Measurements from ENCODE around the gene FTL.
"Not testable (repeated sequence)": the region's sequence is repeated elsewhere in the genome, so short reads cannot be mapped to it uniquely, and the experiment has no call there.

The FTL gene

DNA sequence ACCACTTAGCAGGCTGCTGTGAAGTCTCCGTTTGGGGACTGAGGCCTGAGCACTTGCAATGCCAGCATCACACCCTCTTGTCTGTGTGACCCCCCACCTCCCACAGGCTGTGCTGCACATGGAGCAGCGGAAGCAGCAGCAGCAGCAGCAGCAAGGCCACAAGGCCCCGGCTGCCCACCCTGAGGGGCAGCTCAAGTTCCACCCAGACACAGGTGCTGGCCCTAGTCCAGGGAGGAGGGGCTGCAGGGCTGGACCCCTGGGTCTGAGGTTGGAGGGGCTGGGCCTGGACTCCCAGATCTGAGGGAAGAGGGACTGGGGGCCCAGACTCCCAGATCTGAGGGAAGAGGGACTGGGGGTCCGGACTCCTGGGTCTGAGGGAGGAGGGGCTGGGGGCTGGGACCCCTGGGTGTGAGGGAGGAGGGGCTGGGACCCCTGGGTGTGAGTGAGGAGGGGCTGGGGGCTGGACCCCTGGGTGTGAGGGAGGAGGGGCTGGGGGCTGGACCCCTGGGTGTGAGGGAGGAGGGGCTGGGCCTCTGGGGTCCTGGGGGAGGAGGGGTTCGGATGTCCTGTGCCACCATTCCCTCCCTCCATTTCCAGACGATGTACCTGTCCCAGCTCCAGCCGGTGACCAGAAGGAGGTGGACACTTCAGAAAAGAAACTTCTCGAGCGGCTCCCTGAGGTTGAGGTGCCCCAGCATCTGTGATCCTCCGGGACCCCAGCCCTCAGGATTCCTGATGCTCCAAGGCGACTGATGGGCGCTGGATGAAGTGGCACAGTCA, 43.2 kb upstream of the FTL start:
- TF ChIP-seq, protein P1, sequence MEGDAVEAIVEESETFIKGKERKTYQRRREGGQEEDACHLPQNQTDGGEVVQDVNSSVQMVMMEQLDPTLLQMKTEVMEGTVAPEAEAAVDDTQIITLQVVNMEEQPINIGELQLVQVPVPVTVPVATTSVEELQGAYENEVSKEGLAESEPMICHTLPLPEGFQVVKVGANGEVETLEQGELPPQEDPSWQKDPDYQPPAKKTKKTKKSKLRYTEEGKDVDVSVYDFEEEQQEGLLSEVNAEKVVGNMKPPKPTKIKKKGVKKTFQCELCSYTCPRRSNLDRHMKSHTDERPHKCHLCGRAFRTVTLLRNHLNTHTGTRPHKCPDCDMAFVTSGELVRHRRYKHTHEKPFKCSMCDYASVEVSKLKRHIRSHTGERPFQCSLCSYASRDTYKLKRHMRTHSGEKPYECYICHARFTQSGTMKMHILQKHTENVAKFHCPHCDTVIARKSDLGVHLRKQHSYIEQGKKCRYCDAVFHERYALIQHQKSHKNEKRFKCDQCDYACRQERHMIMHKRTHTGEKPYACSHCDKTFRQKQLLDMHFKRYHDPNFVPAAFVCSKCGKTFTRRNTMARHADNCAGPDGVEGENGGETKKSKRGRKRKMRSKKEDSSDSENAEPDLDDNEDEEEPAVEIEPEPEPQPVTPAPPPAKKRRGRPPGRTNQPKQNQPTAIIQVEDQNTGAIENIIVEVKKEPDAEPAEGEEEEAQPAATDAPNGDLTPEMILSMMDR (IDR thresholded peaks at IDR 0.05; ENCODE audit: low read depth, low read length), result no peak
- no peak for DNase-seq
- no peaks in the 10 kb centered on the region for H3K4me1 ChIP-seq
- no peak overlapping the region for H3K4me3 ChIP-seq (ENCODE audit: low read depth, low read length)
- H3K9me3 ChIP-seq, result no peaks in the 10 kb centered on the region
- no peaks in the 10 kb centered on the region for H3K27me3 ChIP-seq
- H3K36me3 ChIP-seq, result peaks cover 14% of the 10 kb centered on the region

DNA sequence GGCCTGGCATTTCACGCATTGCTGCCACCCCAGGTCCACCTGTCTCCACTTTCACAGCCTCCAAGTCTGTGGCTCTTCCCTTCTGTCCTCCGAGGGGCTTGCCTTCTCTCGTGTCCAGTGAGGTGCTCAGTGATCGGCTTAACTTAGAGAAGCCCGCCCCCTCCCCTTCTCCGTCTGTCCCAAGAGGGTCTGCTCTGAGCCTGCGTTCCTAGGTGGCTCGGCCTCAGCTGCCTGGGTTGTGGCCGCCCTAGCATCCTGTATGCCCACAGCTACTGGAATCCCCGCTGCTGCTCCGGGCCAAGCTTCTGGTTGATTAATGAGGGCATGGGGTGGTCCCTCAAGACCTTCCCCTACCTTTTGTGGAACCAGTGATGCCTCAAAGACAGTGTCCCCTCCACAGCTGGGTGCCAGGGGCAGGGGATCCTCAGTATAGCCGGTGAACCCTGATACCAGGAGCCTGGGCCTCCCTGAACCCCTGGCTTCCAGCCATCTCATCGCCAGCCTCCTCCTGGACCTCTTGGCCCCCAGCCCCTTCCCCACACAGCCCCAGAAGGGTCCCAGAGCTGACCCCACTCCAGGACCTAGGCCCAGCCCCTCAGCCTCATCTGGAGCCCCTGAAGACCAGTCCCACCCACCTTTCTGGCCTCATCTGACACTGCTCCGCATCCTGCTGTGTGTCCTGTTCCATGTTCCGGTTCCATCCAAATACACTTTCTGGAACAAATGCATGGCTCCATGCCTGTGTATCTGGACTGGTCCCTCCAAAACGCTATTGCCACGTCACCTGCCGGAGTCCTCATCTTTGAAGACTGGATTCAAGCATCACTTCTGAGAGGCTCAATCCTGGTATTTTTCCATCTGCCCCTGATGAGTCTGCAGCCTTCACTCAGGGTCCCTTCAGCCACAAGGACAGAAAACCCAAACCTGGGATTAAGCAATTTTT, 42.3 kb upstream of the FTL start:
- no peak for DNase-seq
- Histone ChIP-seq H3K27me3 (no peaks in the 10 kb centered on the region), H3K36me3 (peaks cover 14% of the 10 kb centered on the region), H3K4me1 (no peaks in the 10 kb centered on the region), H3K4me3 (ENCODE audit: low read depth, low read length) (no peak overlapping the region), H3K9me3 (no peaks in the 10 kb centered on the region)
- TF ChIP-seq, protein P1 (IDR thresholded peaks at IDR 0.05; ENCODE audit: low read depth, low read length), result no peak

DNA sequence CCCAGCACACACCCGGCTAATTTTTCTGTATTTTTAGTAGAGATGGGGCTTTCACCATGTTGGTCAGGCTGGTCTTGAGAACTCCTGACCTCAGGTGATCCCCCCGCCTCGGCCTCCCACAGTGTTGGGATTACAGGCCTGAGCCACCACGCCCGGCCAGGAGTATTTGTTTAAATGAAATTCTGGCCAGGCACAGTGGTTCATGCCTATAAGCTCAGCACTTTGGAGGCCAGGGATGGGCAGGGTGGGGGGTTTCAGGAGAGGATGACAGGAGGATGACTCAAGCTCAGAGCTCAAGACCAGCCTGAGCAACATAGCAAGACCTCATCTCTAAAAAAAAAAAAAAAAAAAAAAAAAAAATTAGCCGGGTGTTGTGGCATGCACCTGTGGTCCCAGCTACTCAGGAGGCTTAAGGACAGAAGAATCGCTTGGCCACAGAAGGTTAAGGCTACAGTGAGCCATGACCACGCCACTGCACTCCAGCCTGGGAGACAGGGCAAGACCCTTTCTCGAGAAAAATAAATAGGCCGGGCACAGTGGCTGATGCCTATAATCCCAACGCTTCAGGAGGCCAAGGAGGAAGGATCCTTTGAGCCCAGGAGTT, 39.8 kb upstream of the FTL start:
- H3K4me3 ChIP-seq (ENCODE audit: low read depth, low read length), result no peak overlapping the region
- H3K36me3 ChIP-seq, result peaks cover 12% of the 10 kb centered on the region
- H3K27me3 ChIP-seq, result no peaks in the 10 kb centered on the region
- no peak for DNase-seq
- H3K9me3 ChIP-seq, result no peaks in the 10 kb centered on the region
- H3K4me1 ChIP-seq, result no peaks in the 10 kb centered on the region
- TF ChIP-seq, protein P1 (IDR thresholded peaks at IDR 0.05; ENCODE audit: low read depth, low read length), result no peak

DNA sequence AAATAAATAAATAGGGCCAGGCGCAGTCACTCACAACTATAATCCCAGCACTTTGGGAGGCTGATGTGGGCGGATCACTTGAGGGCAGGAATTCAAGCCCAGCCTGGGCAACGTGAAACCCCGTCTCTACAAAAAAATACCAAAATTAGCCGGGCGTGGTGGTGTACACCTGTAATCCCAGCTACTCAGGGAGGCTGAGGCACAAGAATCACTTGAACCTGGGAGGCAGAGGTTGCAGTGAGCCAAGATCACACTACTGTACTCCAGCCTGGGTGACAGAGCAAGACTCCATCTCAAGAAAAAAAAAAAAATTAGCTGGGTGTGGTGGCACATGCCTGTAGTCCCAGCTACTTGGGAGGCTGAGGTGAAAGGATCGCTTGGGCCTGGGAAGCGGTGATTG, 39.2 kb upstream of the FTL start:
- not testable (repeated sequence) for DNase-seq; H3K27me3 ChIP-seq; H3K36me3 ChIP-seq; H3K4me3 ChIP-seq (ENCODE audit: low read depth, low read length); H3K9me3 ChIP-seq; H3K4me1 ChIP-seq

DNA sequence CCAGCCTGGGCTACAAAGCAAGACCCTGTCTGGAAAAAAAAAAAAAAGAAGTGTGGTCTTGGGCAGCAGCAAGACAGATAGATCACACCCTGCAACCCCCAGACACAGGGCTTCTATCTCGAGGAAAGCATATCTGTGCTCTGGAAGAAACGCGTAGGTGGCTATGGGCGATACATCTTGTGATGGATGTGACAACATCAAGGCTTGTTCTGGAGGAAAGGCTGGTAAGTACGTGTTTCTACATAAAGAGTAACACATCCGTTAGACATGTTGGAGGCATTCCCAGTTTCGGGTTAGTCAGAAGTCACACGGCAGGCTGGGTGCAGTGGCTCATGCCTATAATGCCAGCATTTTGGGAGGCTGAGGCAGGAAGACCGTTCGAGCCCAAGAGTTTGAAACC, 38.2 kb upstream of the FTL start:
- H3K9me3 ChIP-seq, result no peaks in the 10 kb centered on the region
- no peaks in the 10 kb centered on the region for H3K4me1 ChIP-seq
- H3K36me3 ChIP-seq, result no peaks in the 10 kb centered on the region
- TF ChIP-seq, protein P1 (IDR thresholded peaks at IDR 0.05; ENCODE audit: low read depth, low read length), result no peak
- no peak overlapping the region for H3K4me3 ChIP-seq (ENCODE audit: low read depth, low read length)
- no peak for DNase-seq
- no peaks in the 10 kb centered on the region for H3K27me3 ChIP-seq

DNA sequence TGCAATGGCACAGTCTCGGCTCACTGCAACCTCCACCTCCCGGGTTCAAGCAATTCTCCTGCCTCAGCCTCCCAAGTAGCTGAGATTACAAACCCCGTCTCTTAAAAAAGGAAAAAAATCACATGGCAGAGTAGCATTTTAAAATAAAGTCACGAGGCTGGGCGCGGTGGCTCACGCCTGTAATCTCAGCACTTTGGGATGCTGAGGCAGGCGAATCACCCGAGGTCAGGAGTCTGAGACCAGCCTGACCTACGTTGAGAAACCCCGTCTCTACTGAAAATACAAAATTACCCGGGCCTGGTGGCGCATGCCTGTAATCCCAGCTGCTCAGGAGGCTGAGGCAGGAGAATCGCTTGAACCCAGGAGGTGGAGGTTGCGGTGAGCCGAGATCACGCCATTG, 37.4 kb upstream of the FTL start:
- DNase-seq, result not testable (repeated sequence)

More for the DNA sequence above, 37.4 kb upstream of the FTL start:
- H3K36me3 ChIP-seq; H3K4me3 ChIP-seq (ENCODE audit: low read depth, low read length); H3K27me3 ChIP-seq; H3K9me3 ChIP-seq; H3K4me1 ChIP-seq: not testable (repeated sequence)

Data from BE2C (cell line).